CD4-positive, alpha-beta T cell treated with Interleukin-10 for 1 hour (primary cell): Measurements from ENCODE around the gene KLHL17.
"Not testable (repeated sequence)": the region's sequence is repeated elsewhere in the genome, so short reads cannot be mapped to it uniquely, and the experiment has no call there.

ENCODE experiments used
- DNase-seq: peaks from one replicate; pipeline ENCODE4 v3.0.0-alpha.2; 2020

Gene KLHL17

DNA sequence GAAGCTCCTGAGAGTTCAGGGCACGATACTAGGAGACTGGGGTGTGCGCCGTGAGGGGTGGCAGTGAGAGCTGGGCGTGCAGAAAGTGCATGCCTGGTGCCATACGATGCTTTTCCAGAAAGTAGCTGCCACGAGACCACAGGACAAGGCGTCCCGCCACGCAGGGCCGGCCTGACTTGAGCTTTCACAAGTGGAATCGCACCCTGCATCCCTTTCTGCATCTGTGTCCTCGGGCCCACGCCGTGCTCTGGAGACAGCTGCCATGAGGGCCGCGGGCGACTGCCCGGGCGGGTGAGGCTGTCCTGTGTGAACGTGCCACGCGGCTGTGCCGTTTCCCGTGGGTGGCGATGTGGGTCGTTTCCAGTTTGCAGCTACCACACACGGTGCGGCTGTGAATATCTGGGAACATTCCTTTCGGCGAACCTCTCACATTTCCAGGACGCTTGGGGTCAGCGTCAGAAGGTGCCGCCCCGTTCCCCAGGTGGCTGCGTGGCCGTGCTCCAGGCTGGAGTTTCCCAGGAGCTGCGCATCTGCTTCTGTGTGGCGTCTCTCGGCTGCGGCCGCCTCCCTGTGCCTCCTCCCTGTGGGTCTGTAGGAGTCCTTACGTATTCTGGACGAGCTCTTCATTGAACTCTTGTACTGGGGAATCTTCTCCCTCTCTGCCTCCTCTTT is 22.5 kb downstream of the KLHL17 start:
- no peak for DNase-seq

DNA sequence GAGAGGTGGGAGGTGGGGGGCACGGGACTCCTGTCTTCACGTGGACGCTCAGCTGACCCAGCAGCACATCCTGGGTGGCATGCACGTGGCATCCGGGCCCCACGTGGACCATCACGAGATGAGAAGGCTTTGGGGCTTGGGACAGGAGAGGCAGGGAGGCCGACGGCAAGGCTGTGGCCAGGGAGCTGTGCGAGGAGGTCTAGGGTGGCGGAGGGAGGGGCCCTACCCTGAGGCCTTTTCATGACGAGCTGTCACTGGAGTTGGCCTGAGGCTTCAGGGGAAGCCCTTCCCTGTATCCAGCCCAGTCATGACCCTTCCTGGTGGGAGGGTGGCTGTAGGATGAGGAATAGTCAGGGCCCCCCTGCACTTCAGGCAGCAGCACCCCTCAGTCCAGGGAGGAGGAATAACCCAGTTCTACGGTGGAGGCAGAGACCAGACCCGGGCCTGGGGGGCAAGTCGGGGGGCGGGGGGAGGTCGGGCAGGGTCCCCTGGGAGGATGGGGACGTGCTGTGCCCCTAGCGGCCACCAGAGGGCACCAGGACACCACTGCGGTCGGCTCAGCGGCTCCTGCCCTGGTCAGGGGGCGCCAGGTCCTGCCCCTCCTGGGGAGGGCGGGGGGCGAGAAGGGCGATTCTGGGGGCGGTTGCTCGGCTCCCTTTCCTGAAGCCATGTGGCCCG is 23.6 kb downstream of the KLHL17 start:
- DNase-seq: peak; percentile 60

DNA sequence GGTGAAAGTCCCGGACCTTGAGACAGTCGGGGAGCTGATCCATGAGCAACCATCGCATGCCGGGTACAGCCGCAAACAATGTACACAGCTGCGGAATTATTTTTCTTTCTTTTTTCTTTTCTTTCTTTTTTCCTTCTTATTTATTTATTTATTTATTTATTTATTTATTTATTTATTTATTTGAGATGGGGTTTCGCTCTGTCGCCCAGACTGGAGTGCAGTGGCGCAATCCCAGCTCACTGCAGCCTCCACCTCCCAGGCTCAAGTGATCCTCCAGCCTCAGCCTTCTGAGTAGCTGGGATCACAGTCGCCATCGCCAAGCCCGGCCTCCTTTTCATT is 24.1 kb downstream of the KLHL17 start:
- no peak for DNase-seq

DNA sequence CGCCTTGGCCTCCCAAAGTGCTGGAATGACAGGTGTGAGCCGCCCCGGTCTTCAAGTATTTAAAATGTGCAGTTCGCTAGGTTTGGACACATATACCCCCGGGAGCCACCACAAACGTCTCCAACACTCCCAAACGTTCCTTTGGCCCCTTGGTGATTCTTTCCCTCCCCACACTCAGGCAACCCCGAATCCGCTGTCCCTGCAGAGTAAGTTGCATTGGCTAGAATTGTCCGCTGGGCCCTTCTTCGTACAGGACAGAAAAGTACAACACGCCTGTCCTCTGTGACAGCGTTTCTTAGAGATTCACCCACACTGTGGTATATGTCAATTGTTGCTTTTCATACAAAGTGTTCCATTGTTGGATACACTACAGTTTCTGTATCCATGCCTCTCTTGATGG is 24.7 kb downstream of the KLHL17 start:
- no peak for DNase-seq

DNA sequence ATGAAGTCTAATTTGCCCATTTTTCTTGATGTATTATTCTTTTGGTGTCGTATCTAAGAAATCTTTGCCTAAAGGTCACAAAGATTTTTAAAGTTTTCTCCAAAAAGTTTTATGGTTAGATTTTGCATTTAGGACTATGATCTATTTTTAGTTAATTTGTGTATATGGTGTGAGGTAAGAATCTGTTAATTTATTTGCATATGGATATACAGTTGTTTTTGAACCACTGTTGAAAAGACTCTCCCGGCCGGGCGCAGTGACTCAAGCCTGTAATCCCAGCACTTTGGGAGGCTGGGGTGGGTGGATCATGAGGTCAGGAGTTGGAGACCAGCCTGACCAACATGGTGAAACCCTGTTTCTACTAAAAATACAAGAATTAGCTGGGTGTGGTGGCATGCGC is 27.7 kb downstream of the KLHL17 start:
- DNase-seq: not testable (repeated sequence)

DNA sequence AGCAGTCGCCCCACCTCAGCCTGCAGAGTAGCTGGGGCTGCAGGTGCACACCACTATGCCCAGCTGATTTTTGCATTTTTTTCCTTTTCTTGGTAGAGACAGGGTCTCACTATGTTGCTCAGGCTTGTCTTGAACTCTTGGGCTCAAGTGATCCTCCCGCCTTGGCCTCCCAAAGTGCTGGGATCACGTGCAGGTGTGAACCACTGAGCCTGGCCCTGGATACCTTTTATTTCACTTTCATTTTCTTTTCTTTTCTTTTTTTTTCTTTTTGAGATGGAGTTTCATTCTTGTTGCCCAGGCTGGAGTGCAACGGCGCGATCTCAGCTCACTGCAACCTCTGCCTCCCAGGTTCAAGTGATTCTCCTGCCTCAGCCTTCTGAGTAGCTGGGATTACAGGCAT is 30.9 kb downstream of the KLHL17 start:
- not testable (repeated sequence) for DNase-seq

DNA sequence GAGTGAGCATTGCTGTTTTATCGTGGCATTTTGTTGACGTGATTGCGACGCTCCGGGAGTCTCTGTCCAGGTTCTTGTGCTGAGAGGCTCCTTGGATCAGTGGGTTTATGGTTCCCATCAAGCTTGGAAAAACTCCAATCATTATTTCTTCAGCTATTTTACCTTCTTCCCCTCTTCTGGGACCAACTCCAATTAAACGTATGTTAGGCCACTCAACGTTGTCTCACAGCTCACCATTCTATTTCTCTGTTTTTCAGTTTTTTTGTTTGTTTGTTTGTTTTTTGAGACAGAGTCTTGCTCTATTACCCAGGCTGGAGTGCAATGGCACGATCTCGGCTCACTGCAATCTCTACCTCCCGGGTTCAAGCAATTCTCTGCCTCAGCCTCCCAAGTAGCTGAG is 31.5 kb downstream of the KLHL17 start:
- DNase-seq: no peak

DNA sequence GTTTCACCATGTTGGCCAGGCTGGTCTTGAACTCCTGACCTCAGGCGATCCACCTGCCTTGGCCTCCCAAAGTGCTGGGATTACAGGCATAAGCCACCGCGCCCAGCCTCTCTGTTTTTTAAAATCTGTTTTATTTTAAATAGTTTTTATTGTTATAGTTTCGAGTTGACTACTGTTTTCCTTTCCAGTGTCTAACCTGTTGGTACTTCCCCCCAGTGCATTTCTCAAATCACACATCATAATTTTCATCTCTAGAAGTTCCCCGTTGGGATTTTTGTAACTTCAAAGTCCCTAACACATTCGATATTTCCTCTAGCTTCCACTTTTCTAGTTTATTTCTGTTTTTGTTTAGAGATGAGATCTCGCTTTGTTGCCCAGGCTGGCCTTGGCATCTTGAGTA is 32.0 kb downstream of the KLHL17 start:
- DNase-seq: no peak

DNA sequence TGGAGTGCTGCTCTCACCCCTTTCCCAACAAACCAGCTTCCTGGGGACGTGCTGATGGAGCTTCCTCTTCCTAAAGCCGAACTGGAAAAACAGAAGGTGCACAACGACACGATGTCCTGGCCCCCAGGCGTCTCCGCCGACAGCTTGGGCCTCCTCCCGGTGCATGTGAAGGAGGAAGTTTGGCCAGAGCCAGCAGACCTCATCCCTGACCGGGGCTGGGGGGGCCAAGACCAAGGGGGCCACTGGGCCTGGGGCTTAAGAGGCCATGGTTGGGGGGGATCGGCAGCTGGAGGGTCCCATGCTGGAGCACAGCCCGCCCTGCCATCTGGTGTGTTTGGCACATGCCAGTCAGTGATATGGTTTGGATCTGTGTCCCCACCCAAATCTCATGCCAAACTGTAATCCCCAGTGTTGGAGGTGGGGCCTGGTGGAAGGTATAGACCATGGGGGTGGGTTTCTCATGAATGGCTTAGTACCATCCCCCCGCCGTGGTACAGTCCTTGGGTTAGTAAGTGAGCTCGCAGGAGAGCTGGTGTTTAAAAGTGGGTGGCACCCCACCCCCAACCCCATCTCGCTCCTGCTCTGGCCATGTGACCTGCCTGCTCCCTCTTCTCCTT is 33.1 kb downstream of the KLHL17 start:
- DNase-seq: no peak

DNA sequence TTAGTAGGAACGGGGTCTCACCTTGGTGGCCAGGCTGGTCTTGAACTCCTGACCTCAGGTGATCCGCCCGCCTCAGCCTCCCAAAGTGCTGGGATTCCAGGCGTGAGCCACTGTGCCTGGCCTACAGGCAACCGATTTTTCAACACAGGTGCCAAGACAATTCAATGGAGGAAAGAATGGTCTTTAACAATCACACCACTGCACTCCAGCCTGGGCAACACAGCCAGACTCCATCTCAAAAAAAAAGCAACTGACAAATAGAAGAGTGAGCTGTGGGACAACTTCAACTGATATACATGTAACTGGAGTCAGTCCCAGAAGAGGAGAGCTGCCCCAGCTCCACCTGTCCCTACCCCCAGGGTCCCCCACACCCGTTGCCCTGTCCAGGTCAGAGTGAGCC is 34.2 kb downstream of the KLHL17 start:
- not testable (repeated sequence) for DNase-seq

DNA sequence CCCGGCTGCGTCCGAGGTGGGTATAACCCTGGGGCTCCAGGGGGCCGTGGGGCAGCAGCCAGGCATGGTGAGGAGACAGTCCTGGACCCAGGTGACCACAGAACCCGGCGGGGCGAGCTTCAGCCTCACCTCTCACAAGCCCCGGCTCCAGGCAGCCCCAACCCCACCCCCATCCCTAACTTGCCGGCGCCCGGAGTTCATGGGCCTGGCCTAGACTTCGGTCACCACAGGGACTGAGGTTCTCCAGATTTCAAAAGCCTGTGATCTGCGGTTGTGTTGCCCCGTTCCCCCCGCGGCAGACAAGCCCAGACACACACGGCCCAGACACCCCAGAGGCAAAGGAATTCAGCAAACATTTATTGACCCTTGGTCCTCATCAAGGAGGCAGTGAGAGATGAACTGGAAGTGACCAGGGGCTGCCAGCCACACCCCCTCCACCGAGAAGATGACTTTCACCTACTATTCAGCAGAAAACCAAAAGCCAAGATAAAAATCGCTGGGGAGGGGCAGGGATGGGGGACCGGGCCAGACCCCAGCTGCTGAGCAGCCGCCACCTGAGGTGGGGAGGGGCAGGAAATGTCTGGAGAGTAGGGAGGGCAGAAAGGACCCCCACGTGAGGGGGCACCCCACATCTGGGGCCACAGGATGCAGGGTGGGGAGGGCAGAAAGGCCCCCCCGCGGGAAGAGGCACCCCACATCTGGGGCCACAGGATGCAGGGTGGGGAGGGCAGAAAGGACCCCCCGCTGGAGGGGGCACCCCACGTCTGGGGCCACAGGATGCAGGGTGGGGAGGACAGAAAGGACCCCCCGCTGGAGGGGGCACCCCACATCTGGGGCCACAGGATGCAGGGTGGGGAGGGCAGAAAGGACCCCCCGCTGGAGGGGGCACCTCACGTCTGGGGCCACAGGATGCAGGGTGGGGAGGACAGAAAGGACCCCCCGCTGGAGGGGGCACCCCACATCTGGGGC is 35.6 kb downstream of the KLHL17 start:
- DNase-seq: no peak

DNA sequence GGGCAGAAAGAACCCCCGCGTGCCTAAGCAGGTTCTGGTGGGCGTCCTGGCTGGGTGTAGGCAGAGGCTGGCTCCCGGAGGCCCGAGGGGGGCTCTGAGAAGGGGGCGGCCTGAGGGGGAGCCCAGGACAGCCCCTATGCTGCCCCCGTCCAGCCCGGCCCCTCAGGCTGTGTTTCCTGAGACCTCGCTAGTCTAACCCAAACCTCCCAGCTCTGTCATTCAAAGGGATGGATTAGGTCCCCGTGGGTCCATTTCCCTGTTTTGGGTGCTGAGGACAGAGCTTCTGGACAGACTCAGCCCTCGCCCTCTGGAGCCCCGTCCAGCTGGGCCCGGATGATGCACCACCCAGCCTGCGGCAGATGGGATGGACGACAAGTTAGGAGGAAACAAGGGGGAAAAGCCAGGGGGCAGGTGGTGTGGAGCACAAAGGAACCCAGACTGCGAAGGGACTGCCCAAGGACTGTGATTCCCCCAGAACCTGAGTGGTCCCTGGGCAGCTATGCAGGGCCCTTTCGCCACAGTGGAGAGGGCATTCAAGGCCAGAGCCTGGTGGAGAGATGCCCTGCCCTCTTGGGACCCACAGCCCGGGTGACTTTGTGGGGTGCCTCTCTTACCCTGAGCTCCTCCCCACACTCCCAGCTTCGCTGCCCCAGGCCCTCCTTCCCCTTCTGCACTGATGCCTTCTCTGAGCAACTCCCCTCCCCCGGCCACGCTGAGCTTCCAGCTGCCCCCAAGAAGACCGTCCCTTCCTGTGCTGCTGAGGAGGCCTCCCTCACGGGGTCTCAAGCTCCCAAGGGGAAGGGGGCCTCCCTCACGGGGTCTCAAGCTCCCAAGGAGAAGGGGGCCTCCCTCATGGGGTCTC is 36.7 kb downstream of the KLHL17 start:
- DNase-seq: no peak

DNA sequence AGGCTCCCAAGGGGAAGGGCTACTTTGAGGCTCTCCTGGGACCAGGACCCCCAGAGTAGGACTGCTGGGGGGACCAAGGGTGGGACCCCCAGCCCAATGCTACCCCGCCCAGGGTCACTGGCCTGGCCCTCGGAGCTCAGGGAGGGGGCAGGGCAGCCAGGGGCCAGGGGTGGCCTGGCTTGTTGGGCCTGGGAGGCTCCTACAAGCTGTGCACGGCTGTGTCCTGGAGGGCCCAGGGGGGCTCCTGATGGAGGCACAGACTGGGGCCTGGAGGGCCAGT is 37.3 kb downstream of the KLHL17 start:
- no peak for DNase-seq

DNA sequence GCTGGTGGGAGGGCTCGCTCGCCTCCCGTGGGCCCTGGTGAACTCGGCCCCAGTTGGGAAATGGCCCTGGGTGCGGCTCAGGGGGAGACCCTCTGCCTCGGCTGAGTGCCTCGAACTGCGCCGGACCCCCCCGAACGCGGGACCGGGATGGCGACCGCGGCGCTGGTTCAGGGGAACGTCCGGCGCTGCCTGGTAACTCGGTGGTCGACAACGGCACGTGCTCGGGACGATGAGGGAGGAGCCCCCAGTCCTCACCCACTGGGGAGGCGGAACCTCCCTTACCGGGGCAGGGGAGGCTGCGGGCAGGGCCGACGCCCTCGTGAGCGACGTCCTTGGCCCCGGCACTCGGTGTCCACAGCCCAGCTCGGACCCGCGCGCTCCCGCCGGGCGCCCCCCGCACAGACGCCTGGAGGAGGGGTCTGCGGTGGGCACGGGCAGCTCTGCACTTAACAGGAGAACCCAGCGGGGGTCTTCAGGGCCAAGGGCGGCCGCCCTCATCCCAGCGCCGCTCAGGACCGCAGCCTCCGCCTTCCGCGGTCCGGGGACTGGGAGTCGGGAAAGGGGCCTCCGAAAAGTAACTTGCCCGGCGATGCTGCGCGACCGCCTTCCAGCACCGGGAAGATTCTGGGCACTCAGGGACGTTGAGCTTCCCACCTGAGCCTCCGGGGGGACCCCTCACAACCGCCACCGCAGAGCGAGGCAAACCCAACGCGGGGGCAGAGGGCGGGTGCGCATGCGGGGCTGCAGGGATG is 37.8 kb downstream of the KLHL17 start:
- no peak for DNase-seq

DNA sequence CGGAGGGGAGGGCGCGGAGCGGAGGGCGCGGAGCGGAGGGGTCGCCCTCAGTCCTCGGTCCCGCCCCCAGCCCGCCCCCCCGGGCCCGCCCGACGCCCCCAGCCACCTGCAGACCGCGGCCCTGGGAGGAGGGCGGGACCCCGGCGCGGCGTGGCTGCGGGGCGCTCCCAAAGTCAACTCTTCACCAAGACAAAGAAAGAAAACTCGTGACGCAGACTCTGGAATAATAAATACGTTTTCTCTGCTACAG is 38.3 kb downstream of the KLHL17 start:
- no peak for DNase-seq

DNA sequence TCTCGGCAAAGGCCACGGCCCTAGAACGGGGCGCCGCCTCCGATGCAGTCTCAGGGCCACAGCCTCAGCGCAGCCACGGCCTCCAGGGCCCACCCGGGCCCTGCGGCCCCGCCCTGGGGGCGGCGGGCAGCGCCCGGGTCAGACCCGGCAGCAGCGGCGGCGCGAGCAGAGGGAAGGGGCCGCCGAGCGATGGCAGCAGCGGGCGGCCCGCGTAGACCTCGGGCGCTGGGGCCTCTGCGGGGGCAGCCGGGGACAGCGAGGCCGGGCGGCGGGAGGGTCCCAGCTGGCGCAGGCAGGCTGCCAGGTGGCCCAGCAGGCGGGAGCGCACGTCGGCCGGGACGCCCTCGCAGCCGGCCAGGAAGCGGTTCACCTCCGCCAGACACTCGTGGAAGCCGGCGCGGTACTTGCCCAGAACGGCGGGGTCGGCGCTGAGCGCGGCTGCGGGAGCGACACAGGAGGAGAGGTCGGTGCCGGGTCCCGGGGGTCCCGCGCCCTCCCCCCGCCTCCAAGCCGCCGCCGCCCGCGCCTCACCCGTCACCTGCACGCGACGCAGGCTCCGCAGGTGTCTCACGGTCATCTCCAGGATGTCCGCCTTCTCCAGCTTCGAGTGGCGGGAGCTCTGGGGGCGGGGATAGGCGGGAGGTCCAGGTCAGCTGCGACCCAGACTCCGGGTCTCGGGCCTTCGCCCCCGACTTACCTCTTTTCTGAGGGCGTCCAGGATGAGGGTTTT is 38.8 kb downstream of the KLHL17 start:
- DNase-seq: no peak

DNA sequence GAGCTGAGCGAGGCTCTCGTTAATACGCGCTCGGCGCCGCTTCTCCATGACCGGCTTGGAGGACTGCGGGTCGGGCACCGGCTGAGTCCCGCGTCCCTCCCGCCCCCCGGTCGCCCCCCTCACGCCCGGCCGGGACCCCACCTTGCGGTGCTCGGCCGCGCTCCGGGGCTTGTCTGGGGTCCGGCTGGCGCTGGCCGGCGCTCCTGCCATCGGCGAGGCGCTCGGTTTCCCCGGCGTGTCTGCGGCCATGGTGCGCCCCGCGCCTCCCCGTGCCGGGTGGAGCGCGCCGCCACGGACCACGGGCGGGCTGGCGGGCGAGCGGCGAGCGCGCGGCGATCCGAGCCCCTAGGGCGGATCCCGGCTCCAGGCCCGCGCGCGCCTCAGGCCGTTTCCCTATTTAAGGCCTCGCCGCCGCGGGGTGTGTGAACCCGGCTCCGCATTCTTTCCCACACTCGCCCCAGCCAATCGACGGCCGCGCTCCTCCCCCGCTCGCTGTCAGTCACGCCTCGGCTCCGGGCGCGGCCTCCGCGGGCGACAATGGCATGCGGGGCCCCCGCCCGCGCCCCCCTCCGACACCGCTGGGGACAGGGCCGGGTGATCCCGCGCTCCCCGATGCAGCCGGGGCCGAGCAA is 39.5 kb downstream of the KLHL17 start, which contains the start of gene HES4:
TSS of gene HES4 (minus strand) at position 373 of the 632 bp plus-strand sequence. CDS start at position 249, 124 bp downstream.
- DNase-seq: peak; percentile 68

DNA sequence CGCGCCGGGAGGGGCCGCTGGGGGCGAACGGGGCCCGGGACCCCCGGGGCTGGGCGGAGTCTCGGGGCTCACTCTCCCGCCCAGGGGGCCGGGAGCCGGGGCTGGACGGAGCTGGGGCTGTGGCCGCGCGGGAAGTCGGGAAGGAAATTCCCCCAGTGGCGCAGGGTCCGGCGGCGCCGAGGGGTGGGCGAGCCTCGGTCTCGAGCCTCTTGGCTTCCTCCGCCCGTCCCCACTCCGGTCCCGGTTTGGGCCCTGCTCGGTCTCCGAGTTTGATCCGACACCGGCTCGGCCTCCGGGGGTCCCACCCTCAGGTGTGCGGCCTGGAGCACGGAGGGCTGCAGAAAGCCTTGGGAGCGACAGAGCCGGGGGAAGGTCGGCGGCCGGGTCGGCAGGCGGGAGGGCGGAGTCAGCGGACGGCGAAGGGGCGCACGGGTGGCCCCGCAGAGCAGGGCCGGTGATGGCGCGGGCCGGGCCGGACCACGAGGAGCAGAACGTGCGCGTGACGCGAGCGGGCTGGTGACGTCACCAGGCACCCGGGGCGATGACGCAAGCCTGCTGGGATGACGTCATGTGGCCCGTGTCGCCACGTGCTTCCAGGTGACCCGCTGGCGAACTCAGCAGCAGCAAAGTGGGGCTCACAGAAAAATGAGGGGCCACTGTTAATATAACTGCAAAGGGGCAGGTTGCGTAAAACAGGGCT is 40.1 kb downstream of the KLHL17 start:
- DNase-seq: peak; percentile 76

DNA sequence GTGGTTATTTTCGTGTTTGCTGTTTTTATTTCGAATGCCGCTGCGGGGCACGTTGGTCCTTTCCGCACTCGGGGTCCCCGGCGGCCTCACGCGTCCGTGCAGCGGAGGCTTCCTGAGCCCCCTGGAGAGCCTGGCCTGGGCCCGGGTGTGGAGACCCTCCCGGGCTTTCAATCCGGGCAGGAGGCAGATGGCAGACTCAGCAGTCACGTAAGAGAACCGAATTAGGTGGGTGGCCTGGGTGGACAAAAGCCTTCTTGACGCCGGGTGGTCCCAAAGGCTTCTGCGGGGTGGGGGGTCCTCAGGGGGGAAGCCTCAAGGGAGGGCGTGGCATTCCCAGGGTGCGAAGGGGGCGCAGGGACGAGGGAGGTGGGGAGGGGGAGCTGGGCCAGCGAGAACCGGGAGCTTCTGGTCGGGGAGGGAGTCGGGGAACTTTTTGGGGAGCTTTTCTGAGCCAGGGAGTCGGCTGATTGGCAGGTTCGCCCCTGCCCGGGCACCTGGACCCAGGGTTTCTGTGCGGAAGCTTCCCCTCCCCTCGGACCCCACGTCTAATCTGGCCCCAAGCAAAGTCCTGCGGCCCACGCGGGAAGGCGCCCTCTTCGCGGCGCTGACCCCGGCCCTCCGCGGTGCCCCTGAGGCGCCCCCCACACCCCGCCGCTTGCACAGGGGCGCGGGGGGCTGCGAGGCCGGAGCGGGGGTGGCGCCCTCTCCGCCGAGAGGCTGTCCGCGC is 40.8 kb downstream of the KLHL17 start:
- DNase-seq: no peak
